Stromal cell of bone marrow (primary cell): ENCODE data around the gene MRPL42.
A peak's percentile ranks its signal among the peaks of the same experiment; 100 is the strongest.
"Not testable (repeated sequence)": the region's sequence is repeated elsewhere in the genome, so short reads cannot be mapped to it uniquely, and the experiment has no call there.

Source experiments
- DNase-seq: peaks from one replicate; pipeline ENCODE4 v3.0.0-alpha.2; 2012; ENCODE audit warnings: low read depth

Gene MRPL42

GRCh38 chr12:93447555-93448290 is 19.6 kb upstream of the MRPL42 start:
- DNase-seq, result no peak

DNA sequence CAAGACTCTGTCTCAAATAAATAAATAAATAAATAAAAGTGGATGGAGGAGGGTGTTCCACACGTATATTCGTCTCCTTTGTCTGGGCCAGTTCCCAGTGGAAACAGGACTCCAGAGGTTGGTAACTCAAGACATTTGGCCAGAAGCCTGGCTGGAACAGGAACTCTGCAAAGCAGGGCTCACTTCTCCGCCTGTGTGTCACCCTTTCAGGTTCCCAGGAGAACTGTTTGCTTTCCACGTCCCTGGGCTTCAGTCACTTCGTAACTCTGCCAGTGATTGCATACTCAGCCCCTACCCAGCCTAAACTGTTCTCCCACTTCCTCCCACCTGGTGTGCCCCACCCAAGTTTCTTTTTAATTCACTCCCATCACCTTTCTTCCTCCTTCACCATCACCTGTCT is 18.5 kb upstream of the MRPL42 start:
- no peak for DNase-seq

GRCh38 chr12:93449277-93449676 is 18.0 kb upstream of the MRPL42 start:
- DNase-seq, result no peak

GRCh38 chr12:93451423-93452158 is 15.7 kb upstream of the MRPL42 start:
- no peak for DNase-seq

- no peak for DNase-seq
These were observed 13.7 kb upstream of the MRPL42 start for GRCh38 chr12:93453633-93454032.

DNA sequence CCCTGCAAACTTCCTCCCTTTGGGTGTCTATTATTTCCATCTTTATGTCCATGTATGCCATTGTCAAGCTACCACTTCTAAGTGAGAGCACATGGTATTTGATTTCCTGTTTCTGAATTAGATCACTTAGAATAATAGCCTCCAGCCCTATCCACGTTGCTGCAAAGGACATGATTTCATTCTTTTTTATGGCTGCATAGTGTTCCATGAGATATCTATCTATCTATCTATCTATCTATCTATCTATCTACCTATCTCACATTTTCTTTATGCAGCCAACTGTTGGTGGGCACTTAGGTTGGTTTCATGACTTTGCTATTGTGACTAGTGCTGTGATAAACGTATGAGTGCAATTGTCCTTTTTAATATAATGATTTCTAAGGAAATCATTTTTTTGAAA is 11.2 kb upstream of the MRPL42 start:
- no peak for DNase-seq

DNA sequence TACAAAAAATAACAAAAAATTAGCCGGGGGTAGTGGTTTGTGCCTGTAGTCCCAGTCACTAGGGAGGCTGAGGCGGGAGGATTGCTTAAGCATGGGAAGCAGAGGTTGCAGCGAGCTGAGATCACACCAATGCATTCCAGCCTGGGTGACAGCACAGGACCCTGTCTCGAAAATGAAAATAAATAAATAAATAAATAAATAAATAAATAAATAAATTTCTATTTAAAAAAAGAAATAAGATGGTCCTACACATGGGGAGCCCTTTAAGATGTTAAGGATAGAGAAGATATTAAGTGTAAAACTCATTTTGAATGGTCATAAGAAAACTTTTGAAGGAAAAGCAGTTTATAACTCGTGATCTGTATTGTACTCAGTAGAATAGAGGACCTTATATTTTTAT is 8.2 kb upstream of the MRPL42 start:
- no peak for DNase-seq

DNA sequence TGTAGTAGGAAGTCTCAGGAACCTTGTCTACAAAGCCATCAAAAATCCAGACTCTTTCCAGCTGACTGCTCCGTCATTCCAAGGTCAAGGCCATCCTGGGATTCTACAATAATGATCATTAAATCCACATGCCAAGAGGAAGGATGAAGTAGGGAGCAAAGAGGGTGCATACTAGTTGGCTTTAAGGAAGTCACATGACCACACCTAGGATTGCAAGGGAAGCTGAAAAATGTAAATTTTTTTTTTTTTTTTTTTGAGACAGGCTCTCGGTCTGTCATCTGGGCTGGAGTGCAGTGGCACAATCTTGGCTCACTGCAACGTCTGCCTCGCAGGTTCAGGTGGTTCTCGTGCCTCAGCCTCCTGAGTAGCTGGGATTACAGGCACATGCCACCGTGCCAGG is 7.3 kb upstream of the MRPL42 start:
- no peak for DNase-seq

DNA sequence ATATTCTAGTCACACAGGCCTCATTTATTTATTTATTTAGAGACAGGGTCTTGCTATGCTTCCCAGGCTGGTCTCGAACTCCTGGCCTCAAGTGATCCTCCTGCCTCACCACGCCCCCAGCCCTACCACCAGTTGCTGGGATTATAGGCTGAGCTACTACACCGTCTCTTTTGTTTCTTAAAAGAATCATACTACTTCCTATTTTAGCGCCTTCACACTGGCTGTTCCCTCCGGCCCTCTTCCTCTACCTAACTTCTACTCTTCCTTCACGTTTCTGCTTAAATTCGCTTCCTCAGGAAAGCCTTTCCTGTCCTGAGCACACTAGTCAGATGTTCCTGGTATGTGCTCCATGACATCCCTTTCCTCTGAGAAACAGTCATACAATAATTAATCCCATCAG is 6.4 kb upstream of the MRPL42 start:
- no peak for DNase-seq

DNA sequence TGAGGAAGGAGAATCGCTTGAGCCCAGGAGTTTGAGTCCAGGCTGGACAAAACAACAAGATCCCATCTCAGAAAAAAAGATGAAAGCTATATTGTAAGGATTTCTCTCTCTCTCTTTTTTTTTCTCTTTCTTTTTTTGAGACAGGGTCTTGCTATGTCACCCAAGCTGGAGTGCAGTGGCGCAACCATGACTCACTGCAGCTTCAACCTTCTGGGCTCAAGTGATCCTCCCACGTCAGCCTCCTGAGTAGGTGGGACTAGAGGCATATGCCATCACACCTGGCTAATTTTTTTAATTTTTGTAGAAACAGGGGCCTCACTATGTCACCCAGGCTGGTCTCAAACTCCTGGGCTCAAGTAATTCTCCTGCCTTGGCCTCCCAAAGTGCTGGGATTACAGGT is 5.8 kb upstream of the MRPL42 start:
- no peak for DNase-seq

- DNase-seq, result no peak
These were observed 1.5 kb upstream of the MRPL42 start for GRCh38 chr12:93465841-93466240.

- no peak for DNase-seq
These were observed 526 bp upstream of the MRPL42 start for GRCh38 chr12:93466625-93467350.

DNA sequence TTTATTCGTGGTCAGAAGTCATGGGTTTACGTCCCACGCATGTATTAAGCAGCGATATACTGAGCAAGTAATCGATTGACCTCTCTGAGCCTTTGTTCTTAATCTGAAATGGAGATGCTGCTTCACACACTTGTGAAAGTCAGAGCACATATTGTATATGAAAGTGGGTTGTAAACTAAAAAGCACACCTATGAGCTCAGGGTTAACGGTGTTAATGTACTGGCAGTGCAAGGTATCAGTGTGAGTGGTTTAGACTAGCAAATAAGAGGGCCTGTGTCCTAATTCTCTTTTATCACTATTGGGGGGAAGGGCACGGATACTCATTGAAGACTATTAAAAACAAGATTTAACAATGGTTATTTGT is 676 bp downstream of the MRPL42 start:
- no peak for DNase-seq

DNA sequence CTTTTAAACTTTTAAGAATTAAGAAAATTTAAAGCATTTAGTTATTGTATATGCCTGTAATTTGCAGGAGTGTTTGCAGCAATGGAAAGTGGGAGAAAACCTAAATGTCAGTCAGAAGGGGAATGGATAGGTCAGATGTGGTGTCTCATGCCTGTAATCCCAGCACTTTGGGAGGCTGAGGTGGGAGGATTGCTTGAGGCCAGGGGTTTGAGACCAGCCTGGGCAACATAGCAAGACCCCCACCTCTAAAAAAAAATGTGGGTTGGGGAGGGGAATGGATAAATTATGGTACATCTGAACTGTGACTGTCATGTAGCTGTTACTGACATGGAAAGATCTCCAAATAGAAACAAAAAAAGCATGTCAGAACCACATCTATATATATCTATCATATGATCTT is 2.1 kb downstream of the MRPL42 start:
- no peak for DNase-seq

DNA sequence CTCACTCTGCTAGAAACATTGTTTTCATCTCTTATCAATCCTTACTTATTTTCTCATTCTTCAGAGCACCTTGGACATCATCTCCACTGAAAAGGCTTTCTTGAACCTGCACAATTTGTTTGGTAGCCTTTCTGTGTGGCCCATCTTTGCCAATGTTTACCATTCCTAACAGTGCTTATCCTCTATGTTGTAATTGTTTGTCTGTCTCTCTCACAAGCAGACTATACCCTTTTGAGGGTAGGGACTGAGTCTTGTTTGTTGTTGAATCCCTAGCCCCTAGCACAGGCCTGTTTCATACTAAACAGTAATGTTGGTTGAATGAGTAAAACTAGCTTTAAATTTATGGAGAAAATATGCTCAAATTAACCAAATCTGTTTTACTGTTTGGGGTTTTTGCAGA is 9.2 kb downstream of the MRPL42 start:
- no peak for DNase-seq

DNA sequence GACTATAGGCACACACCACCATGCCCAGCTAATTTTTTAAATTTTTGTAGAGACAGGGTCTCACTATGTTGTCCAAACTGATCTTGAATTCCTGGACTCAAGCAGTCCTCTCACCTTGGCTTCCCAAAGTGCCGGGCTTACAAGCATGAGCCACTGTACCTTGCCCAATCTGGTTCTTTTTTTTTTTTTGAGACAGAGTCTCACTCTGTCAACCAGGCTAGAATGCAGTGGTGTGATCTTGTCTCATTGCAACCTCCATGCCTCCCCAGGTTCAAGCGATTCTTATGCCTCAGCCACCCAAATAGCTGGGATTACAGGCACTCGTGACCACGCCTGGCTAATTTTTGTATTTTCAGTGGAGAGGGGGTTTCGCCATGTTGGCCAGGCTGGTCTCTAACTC is 15.4 kb downstream of the MRPL42 start:
- no peak for DNase-seq

DNA sequence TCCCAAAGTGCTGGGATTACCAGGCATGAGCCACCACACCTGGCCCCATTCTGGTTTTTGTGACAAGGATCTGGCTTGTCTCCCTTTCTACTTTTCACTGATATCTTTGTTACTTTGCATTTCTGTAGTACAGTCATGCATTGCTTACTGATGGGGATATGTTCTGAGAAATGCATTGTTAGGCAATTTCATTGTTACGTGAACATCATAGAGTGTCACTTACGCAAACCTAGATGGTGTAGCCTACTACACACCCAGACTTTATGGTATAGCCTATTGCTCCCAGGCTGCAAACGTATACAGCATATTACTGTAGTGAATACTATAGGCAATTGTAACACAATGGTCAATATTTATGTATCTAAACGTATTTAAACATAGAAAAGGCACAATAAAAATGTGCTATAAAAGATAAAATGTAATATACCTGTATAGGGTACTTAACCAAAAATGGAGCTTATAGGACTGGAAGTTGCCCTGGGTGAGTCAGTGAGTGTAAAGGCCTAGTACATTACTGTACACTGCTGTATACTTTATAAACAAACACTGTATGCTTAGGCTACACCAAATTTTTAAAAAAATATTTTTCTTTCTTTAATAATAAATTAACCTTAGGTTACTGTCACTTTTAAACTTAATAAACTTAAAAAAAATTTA is 16.0 kb downstream of the MRPL42 start:
- no peak for DNase-seq

DNA sequence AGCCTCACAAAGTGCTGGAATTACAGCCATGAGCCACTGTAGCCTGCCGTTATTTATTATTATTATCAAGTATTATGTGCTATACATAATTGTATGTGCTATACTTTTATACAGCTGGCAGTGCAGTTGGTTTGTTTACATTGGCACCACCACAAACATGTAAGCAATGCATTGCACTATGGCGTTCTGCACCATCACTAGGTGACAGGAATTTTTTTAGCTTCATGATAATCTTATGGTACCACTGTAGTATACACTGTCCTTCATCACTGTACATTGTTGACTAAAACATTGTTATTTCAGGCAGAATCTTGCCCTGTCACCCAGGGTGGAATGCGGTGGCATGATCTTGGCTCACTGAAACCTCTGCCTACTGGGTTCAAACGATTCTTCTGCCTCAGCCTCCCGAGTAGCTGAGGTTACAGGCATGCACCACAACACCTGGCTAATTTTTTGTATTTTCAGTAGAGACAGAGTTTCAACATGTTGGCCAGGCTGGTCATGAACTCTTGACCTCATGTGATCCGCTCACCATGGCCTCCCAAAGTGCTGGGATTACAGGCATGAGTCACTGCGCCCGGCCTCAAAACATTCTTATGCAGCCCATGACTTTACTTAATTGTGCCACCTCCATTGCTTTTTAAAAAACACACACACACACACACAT is 17.1 kb downstream of the MRPL42 start:
- peak; percentile 13 for DNase-seq

DNA sequence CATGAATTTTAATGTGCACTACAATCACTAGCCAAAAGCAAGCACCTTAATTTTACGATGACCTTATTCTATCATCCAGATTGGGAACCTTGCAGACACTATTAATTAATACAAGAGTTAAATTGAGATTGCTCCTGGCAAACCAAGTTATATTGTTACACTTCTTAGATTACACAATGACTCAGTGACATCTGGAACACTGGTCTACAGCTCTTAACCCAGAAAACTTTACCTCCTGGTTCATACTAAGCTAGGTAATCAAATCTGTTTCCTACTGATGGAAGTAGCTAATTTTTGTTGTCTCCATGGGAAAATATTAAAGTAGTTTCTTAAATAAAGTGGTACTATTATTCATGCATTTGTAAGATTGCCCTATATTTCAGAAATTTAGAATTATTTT is 25.5 kb downstream of the MRPL42 start:
- not testable (repeated sequence) for DNase-seq

DNA sequence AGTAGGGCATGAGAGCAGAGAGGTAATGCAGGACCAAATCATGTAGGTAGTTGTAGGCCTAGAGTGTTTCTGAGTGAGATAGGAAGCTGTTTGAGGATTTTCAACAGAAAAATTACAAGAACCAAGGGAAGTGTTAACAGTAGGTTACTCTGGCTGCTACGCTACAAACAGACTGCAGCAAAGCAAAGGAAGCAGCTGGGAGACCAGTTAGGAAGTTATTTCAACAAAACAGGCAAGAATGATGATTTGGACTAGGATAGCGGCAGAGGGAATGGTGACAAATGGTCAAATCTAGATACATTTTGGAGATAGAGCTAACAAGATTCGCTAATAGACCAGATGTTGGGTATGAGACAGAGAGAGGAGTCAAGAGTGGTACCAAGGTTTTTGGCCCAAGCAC is 26.8 kb downstream of the MRPL42 start:
- DNase-seq, result no peak

- no peak for DNase-seq
These were observed 30.1 kb downstream of the MRPL42 start for GRCh38 chr12:93497456-93497855.

DNA sequence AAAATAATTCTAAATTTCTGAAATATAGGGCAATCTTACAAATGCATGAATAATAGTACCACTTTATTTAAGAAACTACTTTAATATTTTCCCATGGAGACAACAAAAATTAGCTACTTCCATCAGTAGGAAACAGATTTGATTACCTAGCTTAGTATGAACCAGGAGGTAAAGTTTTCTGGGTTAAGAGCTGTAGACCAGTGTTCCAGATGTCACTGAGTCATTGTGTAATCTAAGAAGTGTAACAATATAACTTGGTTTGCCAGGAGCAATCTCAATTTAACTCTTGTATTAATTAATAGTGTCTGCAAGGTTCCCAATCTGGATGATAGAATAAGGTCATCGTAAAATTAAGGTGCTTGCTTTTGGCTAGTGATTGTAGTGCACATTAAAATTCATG is 31.5 kb downstream of the MRPL42 start:
- DNase-seq, result not testable (repeated sequence)
